DMS153 (cell line): ENCODE results near the gene NKIRAS2.

Source experiments
- DNase-seq: peaks from one replicate; lab custom pipeline; 2025; lab: John Stamatoyannopoulos, UW

NKIRAS2 gene

DNA sequence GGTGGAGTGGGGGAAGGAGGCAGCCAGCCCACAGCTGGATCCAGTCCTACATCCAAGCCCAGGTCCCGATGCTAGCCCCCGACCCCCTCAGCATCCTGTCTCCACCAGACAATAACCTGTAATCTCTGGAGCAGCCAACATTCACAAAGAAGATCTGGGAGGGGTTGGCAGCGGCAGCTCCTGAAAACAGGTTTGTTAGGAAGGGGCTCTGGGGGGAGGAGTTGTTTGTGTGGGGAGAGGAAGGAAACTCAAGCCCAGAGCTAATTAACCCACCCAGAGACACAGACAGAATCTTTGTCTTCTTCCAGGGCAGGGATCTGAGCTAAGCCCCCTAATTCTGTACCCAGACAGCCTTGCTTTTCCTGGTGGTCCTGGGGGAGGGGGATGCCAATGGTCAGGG is 35.1 kb downstream of the NKIRAS2 start:
- DNase-seq: no peak

DNA sequence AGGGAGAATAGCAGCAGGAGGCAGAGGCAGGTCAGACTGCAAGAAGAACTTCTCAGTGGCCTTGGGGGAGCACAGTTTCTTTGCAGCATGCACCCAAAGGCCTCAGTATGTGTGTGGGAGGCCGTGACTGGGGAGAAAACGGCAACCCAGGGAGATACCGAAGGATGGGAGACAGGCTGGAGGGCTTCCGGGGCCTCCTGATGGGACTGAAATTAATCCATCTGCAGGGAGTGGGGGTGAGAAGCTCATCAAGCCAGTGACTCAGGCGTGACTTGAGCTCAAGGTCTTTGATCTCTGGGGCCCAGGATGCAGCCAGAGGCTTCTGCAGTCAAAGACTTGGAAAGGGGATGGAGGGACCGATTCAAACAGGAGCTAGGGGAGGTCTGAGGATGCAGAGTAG is 35.6 kb downstream of the NKIRAS2 start:
- no peak for DNase-seq

DNA sequence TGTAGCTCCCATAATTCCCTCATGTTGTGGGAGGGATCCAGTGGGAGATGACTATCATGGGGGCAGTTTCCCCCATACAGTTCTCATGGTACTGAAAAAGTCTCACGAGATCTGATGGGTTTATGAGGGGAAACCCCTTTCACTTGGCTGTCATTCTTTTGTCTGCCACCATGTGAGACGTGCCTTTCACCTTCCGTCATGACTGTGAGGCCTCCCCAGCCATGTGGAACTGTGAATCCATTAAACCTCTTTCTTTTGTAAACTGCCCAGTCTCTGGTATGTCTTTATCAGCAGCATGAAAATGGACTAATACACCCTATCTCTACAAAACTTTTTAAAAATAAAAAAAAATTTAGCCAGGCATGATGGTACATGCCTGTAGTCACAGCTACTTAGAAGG is 36.7 kb downstream of the NKIRAS2 start:
- DNase-seq: no peak

DNA sequence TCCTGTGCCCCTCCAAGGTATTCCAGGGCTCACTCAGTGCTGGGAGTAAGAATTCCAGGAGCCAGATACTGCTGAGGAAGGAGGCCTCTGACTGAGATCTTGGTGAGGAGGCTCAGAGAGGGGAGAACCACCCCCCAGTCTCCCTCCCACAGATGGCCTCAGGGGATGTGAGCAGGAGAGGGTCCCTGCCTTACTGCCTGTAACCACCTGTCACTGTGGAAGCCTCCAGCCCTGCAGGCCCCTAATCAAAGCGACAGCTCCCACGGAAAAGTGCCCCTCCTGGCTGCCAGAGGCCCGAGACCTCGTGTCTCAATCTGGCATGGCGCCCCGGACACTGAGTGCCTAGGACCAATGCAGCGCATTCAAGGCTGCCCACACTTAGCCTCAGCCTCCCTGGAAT is 38.2 kb downstream of the NKIRAS2 start:
- DNase-seq: no peak

DNA sequence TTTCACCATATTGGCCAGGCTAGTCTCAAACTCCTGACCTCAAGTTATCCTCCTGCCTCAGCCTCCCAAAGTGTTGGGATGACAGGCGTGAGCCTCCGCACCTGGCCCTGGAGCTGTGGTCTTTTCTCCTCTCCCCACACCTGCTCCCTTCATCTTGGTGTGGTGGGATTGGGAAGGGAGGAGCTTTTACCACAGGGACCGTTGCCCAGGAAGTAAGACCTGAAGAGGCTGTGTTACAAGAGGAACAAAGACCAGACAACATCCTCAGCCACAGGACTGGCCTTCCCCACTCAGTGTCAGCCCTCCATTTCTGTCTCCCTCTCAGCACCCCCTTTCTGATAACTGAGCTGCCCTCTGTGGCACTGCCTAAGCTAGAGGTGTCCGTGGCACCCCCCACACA is 39.9 kb downstream of the NKIRAS2 start:
- no peak for DNase-seq

DNA sequence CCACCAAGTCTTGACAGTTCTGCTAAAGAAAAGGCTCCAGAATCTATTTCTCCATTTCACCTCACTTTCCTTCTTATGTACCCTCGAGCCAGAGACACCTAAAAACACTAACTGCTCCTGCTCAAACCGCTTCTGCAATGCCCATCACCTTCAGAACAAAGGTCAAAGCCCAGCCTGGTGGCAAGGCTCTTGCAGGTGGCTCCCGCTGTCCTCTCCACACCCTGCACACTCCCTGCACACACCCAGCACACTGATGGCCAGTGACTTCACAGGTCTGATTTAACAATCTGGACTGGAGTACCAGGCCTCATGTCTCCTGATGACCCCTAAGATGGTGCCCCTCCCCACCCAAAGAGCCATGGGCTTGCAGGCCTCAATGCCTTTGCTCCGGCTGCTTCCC is 40.3 kb downstream of the NKIRAS2 start:
- DNase-seq: no peak

DNA sequence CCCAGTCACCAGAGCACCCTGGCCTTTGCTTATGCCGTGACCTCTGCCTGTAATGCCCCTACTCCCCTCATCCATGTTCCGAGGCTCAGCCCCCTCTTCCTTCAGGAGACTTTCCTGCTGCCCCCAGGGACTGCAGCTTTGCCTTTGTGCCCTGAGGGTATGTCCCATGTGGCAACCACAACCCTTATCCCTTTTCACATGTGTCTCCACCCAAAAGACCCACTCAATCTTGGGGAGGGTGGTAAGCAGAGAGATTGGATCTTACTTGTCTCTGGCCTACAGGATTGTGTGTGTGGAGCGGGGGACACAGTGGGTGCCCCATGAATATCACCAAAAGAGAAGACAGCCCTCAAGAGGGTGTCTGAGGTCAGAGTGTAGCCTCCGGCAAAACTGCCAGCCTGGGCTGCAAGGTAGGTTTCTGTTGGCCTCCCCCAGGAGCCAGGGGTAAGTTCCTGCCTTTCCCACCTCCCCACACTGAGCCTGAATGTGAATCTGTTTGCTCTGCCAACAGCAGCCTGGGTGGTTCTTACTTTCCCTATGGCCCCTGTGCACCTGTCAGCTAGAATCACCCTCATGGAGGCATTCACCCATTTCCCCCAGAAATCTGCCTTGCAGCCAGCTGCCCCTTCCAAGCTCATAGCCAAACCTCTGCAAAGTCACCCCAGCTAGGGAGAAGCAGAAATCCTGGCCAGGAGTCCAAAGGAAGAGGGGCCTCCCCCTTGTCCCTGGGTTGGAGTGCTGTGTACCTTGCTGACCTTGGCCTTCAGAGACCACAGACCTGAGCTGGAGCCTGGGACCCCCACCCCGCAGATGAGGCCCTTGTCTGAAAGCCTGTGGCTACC is 42.0 kb downstream of the NKIRAS2 start:
- DNase-seq: no peak

DNA sequence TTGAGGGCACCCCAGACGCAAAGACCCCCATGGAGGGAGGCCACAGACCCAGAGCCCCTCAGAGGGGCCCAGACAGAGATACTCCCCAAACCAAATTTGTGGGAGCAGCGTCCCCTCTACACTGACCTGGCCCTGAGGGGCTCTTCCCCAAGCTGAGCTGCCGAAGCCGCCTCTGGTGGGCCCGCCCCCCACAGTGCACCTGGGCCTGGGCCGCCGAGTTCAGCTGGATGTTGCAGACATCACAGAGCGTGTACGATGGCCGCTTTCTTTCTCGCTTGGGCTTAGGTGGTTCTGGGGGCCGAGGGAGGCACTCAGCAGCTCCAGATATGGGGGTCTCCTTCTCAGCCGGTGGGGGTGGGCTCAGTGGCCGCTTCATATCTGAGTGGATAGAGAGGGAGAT is 42.8 kb downstream of the NKIRAS2 start:
- DNase-seq: no peak

DNA sequence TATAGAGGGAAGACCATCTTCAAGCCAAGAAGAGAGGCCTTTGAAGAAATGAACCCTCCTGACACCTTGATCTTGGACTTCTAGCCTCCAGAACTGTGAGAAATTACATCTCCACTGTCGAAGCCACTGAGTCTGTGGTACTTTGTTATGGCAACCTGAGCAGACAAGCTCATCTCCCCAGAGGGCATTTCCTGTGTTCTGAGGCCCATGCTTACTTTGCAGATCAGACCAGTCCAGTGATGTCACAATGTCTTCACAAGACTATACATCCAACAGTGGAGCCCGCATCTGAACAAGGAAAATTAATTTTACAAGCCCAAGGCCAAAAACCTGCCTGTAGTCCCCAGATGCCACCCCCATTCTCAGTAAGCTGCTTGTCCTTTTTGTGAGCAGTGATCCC is 45.3 kb downstream of the NKIRAS2 start:
- DNase-seq: no peak

DNA sequence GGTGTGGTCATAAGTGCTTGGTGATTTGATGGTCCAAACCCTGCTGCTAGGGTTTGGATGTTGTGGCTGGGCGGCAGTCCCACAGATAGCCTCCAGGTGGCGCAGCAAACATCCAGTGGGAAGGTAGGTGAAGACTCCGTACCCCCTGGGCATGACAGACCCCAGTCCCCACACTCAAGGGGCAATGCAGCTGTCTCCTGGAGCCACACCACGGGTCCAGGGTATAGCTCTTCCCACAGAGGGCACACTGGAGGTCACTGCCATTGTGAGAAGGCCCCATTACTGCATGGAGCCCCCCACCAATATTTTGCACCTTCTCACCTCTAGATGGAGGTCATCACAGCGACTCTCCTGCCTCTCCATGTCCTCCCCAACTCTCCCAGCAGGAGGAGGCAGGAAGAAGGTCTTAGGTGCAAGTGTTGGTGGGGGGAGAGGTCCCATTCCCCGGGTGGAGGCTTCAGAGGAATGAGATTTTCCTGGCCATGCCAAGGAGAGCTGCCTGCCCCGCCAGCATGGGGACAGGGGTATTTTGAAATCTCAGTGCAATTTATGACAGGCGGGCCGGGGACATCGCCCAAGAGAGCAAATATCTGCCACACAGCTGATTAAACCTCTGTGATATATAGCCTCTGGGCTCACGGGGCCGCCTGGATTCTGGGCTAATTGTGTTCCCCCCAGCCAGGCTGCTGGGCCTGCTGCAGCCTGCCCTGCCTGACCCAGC is 47.6 kb downstream of the NKIRAS2 start:
- DNase-seq: peak; percentile 8

DNA sequence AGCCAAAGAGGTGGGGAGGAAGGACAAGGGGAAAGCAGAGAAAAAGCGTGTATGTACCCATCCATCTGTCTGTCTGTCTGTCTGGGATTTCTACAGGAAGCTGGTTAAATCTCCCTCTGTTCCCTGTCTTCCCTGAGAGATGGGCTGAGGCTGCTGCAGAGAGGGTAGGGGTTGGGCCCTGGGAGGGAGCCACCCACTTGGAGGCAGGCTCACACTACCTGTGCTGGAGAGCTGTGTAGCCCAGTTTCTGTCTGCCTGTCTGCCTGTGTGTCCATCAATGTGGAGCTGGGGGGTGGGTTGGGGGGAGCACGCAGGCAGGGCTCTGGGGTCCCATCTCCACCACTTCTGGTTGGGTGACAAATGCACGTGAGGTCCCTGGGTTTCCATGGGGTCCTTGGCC is 49.1 kb downstream of the NKIRAS2 start:
- no peak for DNase-seq

DNA sequence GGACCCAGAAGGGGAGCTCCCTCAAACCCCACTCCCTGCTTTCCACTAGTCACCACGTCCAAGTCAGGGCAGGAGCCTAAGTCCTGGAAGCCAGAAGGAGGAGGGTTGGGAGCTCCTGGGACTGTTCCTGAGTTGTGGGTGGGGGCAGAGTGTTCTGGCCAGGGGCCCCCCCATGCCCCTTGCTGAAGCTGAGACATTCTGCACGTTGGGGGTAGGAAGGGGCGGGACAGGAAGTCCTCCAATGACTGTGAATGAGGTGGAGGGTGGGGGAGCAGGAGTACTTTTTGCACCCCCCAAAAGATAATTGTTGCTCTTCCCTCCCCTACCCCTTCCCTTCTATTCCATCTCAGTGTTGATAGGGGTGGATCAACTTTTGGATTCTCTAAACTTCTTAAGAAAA is 51.9 kb downstream of the NKIRAS2 start:
- DNase-seq: no peak

DNA sequence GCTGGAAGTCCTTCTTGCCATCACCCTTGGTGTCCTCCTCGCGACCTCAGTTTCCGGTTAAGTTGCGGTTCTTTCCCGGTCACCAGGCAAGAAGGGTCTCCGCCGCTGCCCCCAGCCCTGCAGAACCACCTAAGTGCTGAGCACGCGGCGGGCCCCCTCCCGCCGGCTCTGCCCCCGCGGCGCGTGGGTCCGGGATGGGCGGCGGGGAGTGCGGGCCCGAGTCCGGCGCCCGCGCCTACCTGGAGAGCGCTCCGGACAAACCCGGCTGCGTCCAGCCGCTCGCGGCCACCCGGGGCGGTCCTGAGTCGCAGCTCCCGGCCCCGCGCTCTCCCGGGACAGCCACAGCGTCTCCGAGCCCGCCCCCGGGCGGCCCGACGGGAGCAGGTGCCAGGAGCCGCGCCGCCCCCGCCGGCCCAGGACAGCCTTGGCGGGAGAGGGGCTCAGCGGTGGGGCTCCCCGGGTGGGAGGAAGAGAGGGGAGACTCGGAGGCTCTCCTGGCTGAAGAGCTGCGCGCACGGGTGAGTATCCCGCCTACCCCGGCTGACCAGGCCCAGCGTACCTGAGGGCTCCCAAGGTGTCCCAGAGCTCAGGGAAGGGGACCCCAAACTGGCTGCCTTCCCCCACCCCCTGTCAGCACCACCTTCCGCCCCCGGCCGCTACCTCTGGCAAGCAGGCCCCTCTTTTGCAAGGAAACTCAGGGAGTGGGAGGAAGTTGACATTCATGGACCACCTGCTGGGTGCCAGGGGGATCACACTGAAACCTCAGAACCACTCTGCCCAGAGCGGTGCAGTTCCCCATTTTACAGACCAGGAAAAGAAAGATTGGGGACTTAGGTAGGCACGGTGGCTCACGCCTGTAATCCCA is 52.7 kb downstream of the NKIRAS2 start:
- DNase-seq: no peak
